HG03469 (cell line): ENCODE data around the gene AP3B2.

Experiments
- ATAC-seq: cut with Tn5 transposase; IDR thresholded peaks from one replicate; pipeline ENCODE4 v1.9.1; 2021; ENCODE audit warnings: mild to moderate bottlenecking, moderate library complexity, moderate number of reproducible peaks; ENCODE audit not compliant: unreplicated experiment

AP3B2 gene

GRCh38 chr15:82698711-82699345 is 10.8 kb downstream of the AP3B2 start:
- no peak for ATAC-seq

GRCh38 chr15:82697735-82698407 is 11.8 kb downstream of the AP3B2 start:
- ATAC-seq, result no peak

- no peak for ATAC-seq
Observed at GRCh38 chr15:82692171-82692570, 17.5 kb downstream of the AP3B2 start.

- ATAC-seq, result no peak
Observed at GRCh38 chr15:82689147-82689546, 20.5 kb downstream of the AP3B2 start.

GRCh38 chr15:82688691-82689090 is 21.0 kb downstream of the AP3B2 start:
- ATAC-seq, result no peak

- ATAC-seq, result no peak
Observed at GRCh38 chr15:82681371-82681770, 28.3 kb downstream of the AP3B2 start.

- peak; percentile 40 for ATAC-seq
Observed at GRCh38 chr15:82680200-82681102, 29.2 kb downstream of the AP3B2 start.

GRCh38 chr15:82679626-82680199 is 30.0 kb downstream of the AP3B2 start:
- no peak for ATAC-seq

- no peak for ATAC-seq
Observed at GRCh38 chr15:82677720-82678323, 31.9 kb downstream of the AP3B2 start.

- no peak for ATAC-seq
Observed at GRCh38 chr15:82674873-82675272, 34.8 kb downstream of the AP3B2 start.

- no peak for ATAC-seq
Observed at GRCh38 chr15:82670699-82671098, 39.0 kb downstream of the AP3B2 start.

GRCh38 chr15:82666606-82667005 is 43.1 kb downstream of the AP3B2 start:
- no peak for ATAC-seq

GRCh38 chr15:82664021-82664420 is 45.7 kb downstream of the AP3B2 start:
- ATAC-seq, result no peak

- ATAC-seq, result no peak
Observed at GRCh38 chr15:82663186-82663600, 46.5 kb downstream of the AP3B2 start.

GRCh38 chr15:82662641-82663040 is 47.0 kb downstream of the AP3B2 start:
- no peak for ATAC-seq

- no peak for ATAC-seq
Observed at GRCh38 chr15:82660378-82660777, 49.3 kb downstream of the AP3B2 start.

GRCh38 chr15:82656641-82657266 is 52.9 kb downstream of the AP3B2 start:
- no peak for ATAC-seq

GRCh38 chr15:82655606-82656005 is 54.1 kb downstream of the AP3B2 start:
- no peak for ATAC-seq

- ATAC-seq, result no peak
Observed at GRCh38 chr15:82653483-82654168, 56.0 kb downstream of the AP3B2 start.

- no peak for ATAC-seq
Observed at GRCh38 chr15:82651708-82652107, 58.0 kb downstream of the AP3B2 start.
